Liver (tissue), 9 donors: Measurements from ENCODE around the gene CNTN5. TPM values are rescaled to one million over a fixed set of nuclear protein-coding genes. Genes with fewer than 3 reads are reported as not detected.

Source experiments
- DNase-seq: peaks from one replicate; pipeline ENCODE4 v3.0.0-alpha.2; 2017; ENCODE audit warnings: low spot score
- H3K27ac ChIP-seq, 2 donors: one replicate each; pipeline ENCODE4 v1.7.0; 2013; ENCODE audit warnings: inconsistent platforms in 2 of 2, low read length in 2 of 2, control low read depth in 1 of 2, low read depth in 1 of 2, mild to moderate bottlenecking in 1 of 2
- H3K27me3 ChIP-seq, 4 donors: one replicate each; pipeline versions ENCODE4 v1.6.1 to v1.7.0; 2013; ENCODE audit warnings: low read length in 3 of 4, inconsistent platforms in 1 of 4, mild to moderate bottlenecking in 1 of 4, moderate library complexity in 1 of 4; ENCODE audit not compliant: control insufficient read depth in 4 of 4, insufficient read depth in 4 of 4
- H3K36me3 ChIP-seq, 4 donors: one replicate each; pipeline versions ENCODE4 v1.6.1 to v1.7.0; 2013; ENCODE audit warnings: low read length in 3 of 4, mild to moderate bottlenecking in 3 of 4, low read depth in 1 of 4, moderate library complexity in 1 of 4; ENCODE audit not compliant: control insufficient read depth in 4 of 4, insufficient read depth in 3 of 4
- H3K4me1 ChIP-seq, 4 donors: one replicate each; pipeline versions ENCODE4 v1.6.1 to v1.7.0; 2013; ENCODE audit warnings: low read length in 3 of 4, mild to moderate bottlenecking in 3 of 4, moderate library complexity in 1 of 4; ENCODE audit not compliant: control insufficient read depth in 4 of 4, insufficient read depth in 4 of 4
- H3K4me3 ChIP-seq, 3 donors: one replicate each; pipeline versions ENCODE4 v1.6.1 to v1.7.0; 2013; ENCODE audit warnings: low read length in 3 of 3, control low read depth in 1 of 3, low read depth in 1 of 3, mild to moderate bottlenecking in 1 of 3
- H3K9ac ChIP-seq, 2 donors: one replicate each; pipeline ENCODE4 v1.7.0; 2013; ENCODE audit warnings: low read length in 2 of 2, mild to moderate bottlenecking in 2 of 2, moderate library complexity in 2 of 2, control low read depth in 1 of 2, low read depth in 1 of 2
- H3K9me3 ChIP-seq, 4 donors: one replicate each; pipeline versions ENCODE4 v1.6.1 to v1.7.0; 2013; ENCODE audit warnings: low read length in 3 of 4; ENCODE audit not compliant: control insufficient read depth in 4 of 4
- EGR1 ChIP-seq, 2 donors: IDR thresholded peaks; 2 replicates each; pipeline ENCODE4 v1.6.1; 2016 to 2018; ENCODE audit warnings: antibody characterized with exemption in 2 of 2, low read depth in 2 of 2
- FOXA1 ChIP-seq: IDR thresholded peaks from 2 replicates; pipeline ENCODE4 v1.6.1; 2016; ENCODE audit warnings: antibody characterized with exemption
- FOXA2 ChIP-seq: IDR thresholded peaks from 2 replicates; pipeline ENCODE4 v1.6.1; 2016; ENCODE audit warnings: antibody characterized with exemption
- GABPA ChIP-seq, 2 donors: IDR thresholded peaks in 1 of 2; conservative IDR thresholded peaks in 1 of 2; 2 replicates each; pipeline ENCODE4 v1.6.1; 2016; ENCODE audit warnings: antibody characterized with exemption in 2 of 2, mild to moderate bottlenecking in 1 of 2, moderate library complexity in 1 of 2
- HNF4A ChIP-seq, 2 donors: conservative IDR thresholded peaks; 2 replicates each; pipeline ENCODE4 v1.6.1; 2016; ENCODE audit warnings: antibody characterized with exemption in 2 of 2, mild to moderate bottlenecking in 2 of 2
- HNF4G ChIP-seq: IDR thresholded peaks from 2 replicates; pipeline ENCODE4 v1.6.1; 2016; ENCODE audit warnings: antibody characterized with exemption
- MAX ChIP-seq: IDR thresholded peaks from 2 replicates; pipeline ENCODE4 v1.6.1; 2016; ENCODE audit warnings: antibody characterized with exemption
- NR2F2 ChIP-seq: IDR thresholded peaks from 2 replicates; pipeline ENCODE4 v1.6.1; 2016; ENCODE audit warnings: antibody characterized with exemption
- RAD21 ChIP-seq, 2 donors: IDR thresholded peaks; 2 replicates each; pipeline ENCODE4 v1.6.1; 2016; ENCODE audit warnings: antibody characterized with exemption in 2 of 2, mild to moderate bottlenecking in 2 of 2
- RXRA ChIP-seq, 2 donors: IDR thresholded peaks; 2 replicates each; pipeline ENCODE4 v1.6.1; 2017 to 2018; ENCODE audit warnings: antibody characterized with exemption in 2 of 2, mild to moderate bottlenecking in 1 of 2
- SP1 ChIP-seq: IDR thresholded peaks from 2 replicates; pipeline ENCODE4 v1.6.1; 2018; ENCODE audit warnings: antibody characterized with exemption, mild to moderate bottlenecking
- TAF1 ChIP-seq: conservative IDR thresholded peaks from 2 replicates; pipeline ENCODE4 v1.6.1; 2016; ENCODE audit warnings: antibody characterized with exemption, mild to moderate bottlenecking
- YY1 ChIP-seq: IDR thresholded peaks from 2 replicates; pipeline ENCODE4 v1.6.1; 2016; ENCODE audit warnings: antibody characterized with exemption, mild to moderate bottlenecking
- WGBS: extraction: QIAGEN DNeasy Blood & Tissue Kit; methylation state at CpG from one replicate; pipeline ENCODE4 v1.1.7; 2013; 5-methylcytosine and 5-hydroxymethylcytosine counted together
- polyA plus RNA-seq, 2 donors: library from polyadenylated mRNA; stranded (reverse) in 1 of 2; unstranded in 1 of 2; fragments of 200-250 nt in 1 of 2; fragments of >200 nt in 1 of 2; fragmentation: Nextera tagmentation in 1 of 2; extraction: Ambion mirVana in 1 of 2; gene quantifications; one replicate each; pipeline versions ENCODE4 v1.2.1 to v1.2.3, GENCODE V29; 2013 to 2015
- total RNA-seq, 2 donors: library from RNA; depleted of rRNA; stranded (reverse); fragments of >200 nt; gene quantifications; one replicate each; pipeline ENCODE4 v1.2.3, GENCODE V29; 2014
- TF ChIP-seq, protein P1 (sequence below): IDR thresholded peaks from 2 replicates; pipeline ENCODE4 v1.6.1; 2016; ENCODE audit warnings: antibody characterized with exemption
- TF ChIP-seq, protein P2 (sequence below): fragments of 150-350 bp; IDR thresholded peaks from 2 replicates; pipeline ENCODE4 v1.5.1; 2017; ENCODE audit warnings: improper control_type of control experiment, low read depth, low read length; ENCODE audit not compliant: missing input control
- TF ChIP-seq, protein P3 (sequence below): IDR thresholded peaks from 2 replicates; pipeline ENCODE4 v1.6.1; 2016; ENCODE audit warnings: antibody characterized with exemption, mild to moderate bottlenecking
- TF ChIP-seq, protein P4 (sequence below): IDR thresholded peaks from 2 replicates; pipeline ENCODE4 v1.6.1; 2016; ENCODE audit warnings: antibody characterized with exemption
- donor health status: healthy.
- donor health status: healthy.
- donor health status: healthy.
- donor health status: healthy.
- donor health status: healthy.

Gene CNTN5
- total and polyA plus RNA-seq, 4 donors, result 0.01 to 0.08 (median 0.04) TPM

GRCh38 chr11:99571094-99571493 is 550.3 kb downstream of the CNTN5 start:
- H3K9me3 ChIP-seq, result no peaks in the 10 kb centered on the region
- no peak overlapping the region for H3K4me3 ChIP-seq
- no peak overlapping the region for H3K27ac ChIP-seq
- DNase-seq, result no peak
- no peaks in the 10 kb centered on the region for H3K36me3 ChIP-seq
- no peaks in the 10 kb centered on the region for H3K4me1 ChIP-seq
- TF ChIP-seq, protein P1, sequence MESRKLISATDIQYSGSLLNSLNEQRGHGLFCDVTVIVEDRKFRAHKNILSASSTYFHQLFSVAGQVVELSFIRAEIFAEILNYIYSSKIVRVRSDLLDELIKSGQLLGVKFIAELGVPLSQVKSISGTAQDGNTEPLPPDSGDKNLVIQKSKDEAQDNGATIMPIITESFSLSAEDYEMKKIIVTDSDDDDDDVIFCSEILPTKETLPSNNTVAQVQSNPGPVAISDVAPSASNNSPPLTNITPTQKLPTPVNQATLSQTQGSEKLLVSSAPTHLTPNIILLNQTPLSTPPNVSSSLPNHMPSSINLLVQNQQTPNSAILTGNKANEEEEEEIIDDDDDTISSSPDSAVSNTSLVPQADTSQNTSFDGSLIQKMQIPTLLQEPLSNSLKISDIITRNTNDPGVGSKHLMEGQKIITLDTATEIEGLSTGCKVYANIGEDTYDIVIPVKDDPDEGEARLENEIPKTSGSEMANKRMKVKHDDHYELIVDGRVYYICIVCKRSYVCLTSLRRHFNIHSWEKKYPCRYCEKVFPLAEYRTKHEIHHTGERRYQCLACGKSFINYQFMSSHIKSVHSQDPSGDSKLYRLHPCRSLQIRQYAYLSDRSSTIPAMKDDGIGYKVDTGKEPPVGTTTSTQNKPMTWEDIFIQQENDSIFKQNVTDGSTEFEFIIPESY, result no peak
- TF ChIP-seq, protein P2, sequence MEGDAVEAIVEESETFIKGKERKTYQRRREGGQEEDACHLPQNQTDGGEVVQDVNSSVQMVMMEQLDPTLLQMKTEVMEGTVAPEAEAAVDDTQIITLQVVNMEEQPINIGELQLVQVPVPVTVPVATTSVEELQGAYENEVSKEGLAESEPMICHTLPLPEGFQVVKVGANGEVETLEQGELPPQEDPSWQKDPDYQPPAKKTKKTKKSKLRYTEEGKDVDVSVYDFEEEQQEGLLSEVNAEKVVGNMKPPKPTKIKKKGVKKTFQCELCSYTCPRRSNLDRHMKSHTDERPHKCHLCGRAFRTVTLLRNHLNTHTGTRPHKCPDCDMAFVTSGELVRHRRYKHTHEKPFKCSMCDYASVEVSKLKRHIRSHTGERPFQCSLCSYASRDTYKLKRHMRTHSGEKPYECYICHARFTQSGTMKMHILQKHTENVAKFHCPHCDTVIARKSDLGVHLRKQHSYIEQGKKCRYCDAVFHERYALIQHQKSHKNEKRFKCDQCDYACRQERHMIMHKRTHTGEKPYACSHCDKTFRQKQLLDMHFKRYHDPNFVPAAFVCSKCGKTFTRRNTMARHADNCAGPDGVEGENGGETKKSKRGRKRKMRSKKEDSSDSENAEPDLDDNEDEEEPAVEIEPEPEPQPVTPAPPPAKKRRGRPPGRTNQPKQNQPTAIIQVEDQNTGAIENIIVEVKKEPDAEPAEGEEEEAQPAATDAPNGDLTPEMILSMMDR, result no peak
- no peak for TF ChIP-seq HNF4A (conservative IDR thresholded peaks at IDR 0.05)
- TF ChIP-seq TAF1, result no peak
- TF ChIP-seq FOXA2, result no peak
- no peak for TF ChIP-seq RAD21 (IDR thresholded peaks at IDR 0.05)
- TF ChIP-seq EGR1 (IDR thresholded peaks at IDR 0.05; ENCODE audit: low read depth in 2 of 2), result no peak
- TF ChIP-seq FOXA1, result no peak
- TF ChIP-seq GABPA (IDR thresholded peaks at IDR 0.05 in 1 of 2, conservative IDR thresholded peaks at IDR 0.05 in 1 of 2), result no peak
- TF ChIP-seq YY1, result no peak
- H3K9ac ChIP-seq, result no peak overlapping the region
- 47% methylated on average over 2 of the region's 2 CpGs for WGBS
- no peaks in the 10 kb centered on the region for H3K27me3 ChIP-seq

DNA sequence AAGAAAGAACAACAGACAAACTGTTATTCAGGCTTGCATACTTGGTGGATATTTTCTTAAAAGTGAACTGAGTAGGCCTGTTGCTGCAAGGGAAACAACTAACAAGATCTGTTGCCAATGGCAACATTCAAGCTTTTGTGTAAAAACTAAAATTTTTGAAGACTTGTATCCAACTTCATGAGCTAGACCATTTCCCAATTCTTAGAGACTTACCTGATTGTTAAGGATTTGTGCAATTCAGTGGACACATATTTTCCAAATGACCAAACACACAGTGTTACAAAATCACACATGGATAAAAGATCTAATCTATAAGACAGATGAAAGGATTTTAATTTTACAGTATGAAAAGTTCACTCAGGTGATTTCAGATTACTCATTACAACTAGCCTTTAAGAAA is 564.1 kb downstream of the CNTN5 start:
- Histone ChIP-seq H3K9me3 (no peaks in the 10 kb centered on the region), H3K9ac (no peak overlapping the region), H3K4me1 (no peaks in the 10 kb centered on the region), H3K27me3 (no peaks in the 10 kb centered on the region), H3K4me3 (no peak overlapping the region), H3K36me3 (no peaks in the 10 kb centered on the region), H3K27ac (no peak overlapping the region)
- no peak for DNase-seq
- TF ChIP-seq, protein P2, result no peak
- TF ChIP-seq, protein P3, sequence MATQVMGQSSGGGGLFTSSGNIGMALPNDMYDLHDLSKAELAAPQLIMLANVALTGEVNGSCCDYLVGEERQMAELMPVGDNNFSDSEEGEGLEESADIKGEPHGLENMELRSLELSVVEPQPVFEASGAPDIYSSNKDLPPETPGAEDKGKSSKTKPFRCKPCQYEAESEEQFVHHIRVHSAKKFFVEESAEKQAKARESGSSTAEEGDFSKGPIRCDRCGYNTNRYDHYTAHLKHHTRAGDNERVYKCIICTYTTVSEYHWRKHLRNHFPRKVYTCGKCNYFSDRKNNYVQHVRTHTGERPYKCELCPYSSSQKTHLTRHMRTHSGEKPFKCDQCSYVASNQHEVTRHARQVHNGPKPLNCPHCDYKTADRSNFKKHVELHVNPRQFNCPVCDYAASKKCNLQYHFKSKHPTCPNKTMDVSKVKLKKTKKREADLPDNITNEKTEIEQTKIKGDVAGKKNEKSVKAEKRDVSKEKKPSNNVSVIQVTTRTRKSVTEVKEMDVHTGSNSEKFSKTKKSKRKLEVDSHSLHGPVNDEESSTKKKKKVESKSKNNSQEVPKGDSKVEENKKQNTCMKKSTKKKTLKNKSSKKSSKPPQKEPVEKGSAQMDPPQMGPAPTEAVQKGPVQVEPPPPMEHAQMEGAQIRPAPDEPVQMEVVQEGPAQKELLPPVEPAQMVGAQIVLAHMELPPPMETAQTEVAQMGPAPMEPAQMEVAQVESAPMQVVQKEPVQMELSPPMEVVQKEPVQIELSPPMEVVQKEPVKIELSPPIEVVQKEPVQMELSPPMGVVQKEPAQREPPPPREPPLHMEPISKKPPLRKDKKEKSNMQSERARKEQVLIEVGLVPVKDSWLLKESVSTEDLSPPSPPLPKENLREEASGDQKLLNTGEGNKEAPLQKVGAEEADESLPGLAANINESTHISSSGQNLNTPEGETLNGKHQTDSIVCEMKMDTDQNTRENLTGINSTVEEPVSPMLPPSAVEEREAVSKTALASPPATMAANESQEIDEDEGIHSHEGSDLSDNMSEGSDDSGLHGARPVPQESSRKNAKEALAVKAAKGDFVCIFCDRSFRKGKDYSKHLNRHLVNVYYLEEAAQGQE, result no peak
- TF ChIP-seq HNF4A (conservative IDR thresholded peaks at IDR 0.05) (no peak), FOXA2 (no peak), EGR1 (IDR thresholded peaks at IDR 0.05; ENCODE audit: low read depth in 2 of 2) (no peak), HNF4G (no peak), RAD21 (IDR thresholded peaks at IDR 0.05) (no peak), GABPA (IDR thresholded peaks at IDR 0.05 in 1 of 2, conservative IDR thresholded peaks at IDR 0.05 in 1 of 2) (no peak), MAX (no peak), NR2F2 (no peak), YY1 (no peak), TAF1 (no peak), FOXA1 (no peak), SP1 (no peak), RXRA (IDR thresholded peaks at IDR 0.05) (no peak)
- TF ChIP-seq, protein P1, result no peak
- TF ChIP-seq, protein P4, sequence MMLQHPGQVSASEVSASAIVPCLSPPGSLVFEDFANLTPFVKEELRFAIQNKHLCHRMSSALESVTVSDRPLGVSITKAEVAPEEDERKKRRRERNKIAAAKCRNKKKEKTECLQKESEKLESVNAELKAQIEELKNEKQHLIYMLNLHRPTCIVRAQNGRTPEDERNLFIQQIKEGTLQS, result no peak
